HG03060 (cell line): ENCODE measurements around the gene MRRF.
A peak's percentile ranks its signal among the peaks of the same experiment; 100 is the strongest.

Experiments
- ATAC-seq: cut with Tn5 transposase; IDR thresholded peaks from one replicate; pipeline ENCODE4 v1.9.1; 2021; ENCODE audit warnings: low read depth, moderate number of reproducible peaks; ENCODE audit not compliant: unreplicated experiment

MRRF gene, protein sequence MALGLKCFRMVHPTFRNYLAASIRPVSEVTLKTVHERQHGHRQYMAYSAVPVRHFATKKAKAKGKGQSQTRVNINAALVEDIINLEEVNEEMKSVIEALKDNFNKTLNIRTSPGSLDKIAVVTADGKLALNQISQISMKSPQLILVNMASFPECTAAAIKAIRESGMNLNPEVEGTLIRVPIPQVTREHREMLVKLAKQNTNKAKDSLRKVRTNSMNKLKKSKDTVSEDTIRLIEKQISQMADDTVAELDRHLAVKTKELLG

GRCh38 chr9:122264360-122265148 is at the start of gene MRRF, which contains the start of gene RBM18:
TSS of gene MRRF (plus strand) at chr9:122264882. CDS start at chr9:122270892, 6,010 bp downstream.
TSS of gene RBM18 (minus strand) at chr9:122264840. CDS start at chr9:122261492, 3,348 bp downstream.
- ATAC-seq = peak; percentile 52

GRCh38 chr9:122215663-122216062 is 49.0 kb upstream of the MRRF start:
- ATAC-seq = no peak

DNA sequence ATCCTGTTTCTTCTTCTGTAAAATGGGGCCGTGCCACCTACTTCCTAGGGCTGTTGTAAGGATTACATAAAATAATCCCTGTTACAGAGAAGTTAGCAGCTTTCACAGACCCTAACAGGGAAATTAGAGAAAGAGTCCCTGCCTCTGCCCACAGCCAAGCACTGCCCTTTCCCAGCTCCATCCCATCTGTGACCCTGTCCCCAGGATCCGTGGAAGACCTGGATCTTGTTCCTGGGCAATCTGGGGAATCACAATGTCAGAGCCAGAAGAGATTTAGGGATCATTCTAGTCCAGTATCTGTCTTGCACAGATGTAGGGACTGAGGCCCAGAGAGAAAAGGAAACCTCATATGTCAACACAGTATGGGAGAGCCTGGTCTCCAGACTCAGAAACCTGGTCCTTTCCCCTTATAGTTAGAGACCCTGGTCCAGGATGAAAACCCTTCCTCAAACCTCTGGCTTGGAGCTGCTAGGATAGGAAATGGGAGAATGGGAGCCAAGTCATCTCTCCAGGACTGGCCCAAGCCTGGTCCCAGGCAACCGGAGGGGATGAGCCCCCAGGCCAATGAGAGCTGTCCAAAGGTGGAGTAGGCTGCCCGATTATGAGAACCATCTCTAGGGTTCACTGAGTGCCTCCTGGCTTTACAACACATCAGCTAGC is 48.4 kb upstream of the MRRF start:
- no peak for ATAC-seq

GRCh38 chr9:122216798-122217418 is 47.8 kb upstream of the MRRF start:
- no peak for ATAC-seq

- no peak for ATAC-seq
These were observed 47.0 kb upstream of the MRRF start for GRCh38 chr9:122217640-122218039.

DNA sequence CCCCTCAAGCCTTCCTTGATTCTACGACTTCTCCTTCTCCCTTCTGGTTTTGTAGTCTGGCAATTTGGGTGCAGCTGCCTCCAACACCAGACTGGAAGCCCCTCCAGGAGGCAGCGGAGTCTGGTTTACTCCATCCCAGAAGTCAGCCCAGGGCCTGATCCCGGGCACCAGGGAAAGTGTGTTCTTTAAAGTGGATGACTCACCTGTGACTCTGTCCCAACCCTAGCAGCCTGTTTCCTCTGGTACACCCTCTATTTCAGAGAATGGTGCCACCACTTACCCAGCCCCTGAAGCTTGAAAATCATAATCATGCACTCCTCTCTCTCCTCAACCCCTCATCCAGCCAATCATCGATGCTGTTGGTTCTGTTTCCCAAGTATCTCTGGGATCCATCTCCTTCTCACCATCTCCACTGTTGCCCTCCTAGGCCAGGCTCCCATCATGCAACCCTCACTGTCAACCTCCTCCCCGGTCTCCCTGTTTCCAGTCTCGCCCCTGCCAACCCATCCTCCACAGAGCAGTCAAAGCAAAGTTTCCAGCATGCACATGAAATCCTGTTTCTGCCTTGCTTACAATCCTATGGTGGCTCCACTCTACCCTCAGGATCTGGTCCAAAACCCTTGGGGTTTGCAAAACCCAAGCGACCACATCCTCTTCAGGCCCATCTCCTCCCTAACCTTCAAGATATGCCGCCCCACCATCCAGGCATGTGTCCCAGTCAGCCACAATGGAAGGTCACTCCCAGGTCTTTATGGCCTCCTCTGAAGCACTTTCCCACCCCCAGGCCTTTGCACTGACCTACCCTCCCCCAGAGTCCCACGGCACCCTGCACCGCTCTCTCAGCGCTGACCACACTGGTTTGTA is 46.4 kb upstream of the MRRF start:
- no peak for ATAC-seq

- no peak for ATAC-seq
These were observed 45.5 kb upstream of the MRRF start for GRCh38 chr9:122218935-122219855.

DNA sequence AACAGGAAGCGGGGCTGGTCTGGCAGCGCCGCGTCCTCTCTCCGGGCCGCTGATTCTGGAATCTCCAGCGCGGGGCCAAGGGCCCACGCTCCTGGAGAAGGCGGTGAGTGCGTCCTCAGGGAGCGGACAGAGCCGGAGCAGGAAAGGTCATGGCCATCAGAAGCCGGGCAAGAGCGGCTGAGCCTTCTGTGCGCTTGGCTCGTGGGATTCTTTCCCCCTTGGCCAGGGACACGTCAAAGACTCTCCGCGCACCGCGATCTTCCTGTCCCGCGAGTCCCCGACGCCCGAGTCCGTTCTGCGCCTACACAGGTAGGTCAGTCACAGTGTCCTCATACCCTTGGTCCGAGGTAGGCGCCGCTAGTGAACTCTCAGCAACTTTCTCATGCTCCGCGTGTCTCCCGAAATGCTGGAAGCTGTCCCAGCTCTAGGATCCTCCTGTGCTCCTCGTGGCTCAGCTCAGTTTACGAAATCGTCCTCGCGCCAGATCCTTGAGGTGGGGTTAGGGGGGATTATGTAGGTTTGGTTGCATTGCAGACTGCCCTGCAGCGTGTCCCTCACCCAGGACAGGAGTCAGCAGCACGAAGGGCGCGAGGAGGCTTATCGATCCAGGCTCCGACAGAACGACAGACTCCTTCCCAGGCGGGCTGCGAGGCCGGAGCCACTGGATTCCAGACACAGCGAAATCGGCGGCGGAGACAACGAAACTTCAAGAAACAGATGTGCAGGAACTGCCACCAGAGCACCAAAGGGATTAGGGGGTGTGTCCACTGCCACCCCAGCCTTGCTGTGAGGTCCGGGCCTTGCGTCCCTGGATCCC is 44.6 kb upstream of the MRRF start:
- no peak for ATAC-seq

- no peak for ATAC-seq
These were observed 44.0 kb upstream of the MRRF start for GRCh38 chr9:122220673-122221182.

DNA sequence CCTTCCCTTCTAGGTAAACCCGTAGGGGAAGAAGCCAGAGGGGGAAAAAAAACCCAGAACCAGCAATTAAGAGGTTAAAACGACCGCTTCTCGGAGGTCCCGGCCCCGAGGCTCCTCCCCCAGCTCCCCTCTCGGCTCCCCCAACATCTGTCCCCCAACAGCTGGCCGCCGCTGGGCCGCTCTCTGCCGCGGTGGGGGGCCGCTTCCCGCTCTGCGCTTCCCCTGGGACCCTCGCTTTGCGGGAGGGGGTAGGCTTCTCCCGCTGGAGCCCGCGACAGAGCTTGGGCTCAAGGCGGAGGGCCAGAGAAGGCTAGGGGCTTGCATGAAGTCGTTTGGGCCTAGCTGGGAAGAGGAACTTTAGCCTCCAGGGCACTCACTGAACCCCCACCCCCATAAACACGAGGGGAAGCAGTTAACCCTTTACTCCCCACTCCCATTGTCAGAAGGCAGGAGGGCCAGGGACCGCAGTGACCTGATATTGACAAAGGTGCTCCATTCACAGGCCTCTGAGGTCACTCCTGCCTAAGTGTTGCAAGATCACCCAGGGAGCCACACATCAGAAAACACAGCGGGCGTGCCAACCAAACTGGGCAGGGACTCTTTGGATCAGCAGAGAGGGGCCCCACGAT is 43.4 kb upstream of the MRRF start:
- no peak for ATAC-seq

GRCh38 chr9:122222791-122223190 is 41.9 kb upstream of the MRRF start:
- ATAC-seq = no peak

- ATAC-seq = no peak
These were observed 41.2 kb upstream of the MRRF start for GRCh38 chr9:122223435-122223834.

DNA sequence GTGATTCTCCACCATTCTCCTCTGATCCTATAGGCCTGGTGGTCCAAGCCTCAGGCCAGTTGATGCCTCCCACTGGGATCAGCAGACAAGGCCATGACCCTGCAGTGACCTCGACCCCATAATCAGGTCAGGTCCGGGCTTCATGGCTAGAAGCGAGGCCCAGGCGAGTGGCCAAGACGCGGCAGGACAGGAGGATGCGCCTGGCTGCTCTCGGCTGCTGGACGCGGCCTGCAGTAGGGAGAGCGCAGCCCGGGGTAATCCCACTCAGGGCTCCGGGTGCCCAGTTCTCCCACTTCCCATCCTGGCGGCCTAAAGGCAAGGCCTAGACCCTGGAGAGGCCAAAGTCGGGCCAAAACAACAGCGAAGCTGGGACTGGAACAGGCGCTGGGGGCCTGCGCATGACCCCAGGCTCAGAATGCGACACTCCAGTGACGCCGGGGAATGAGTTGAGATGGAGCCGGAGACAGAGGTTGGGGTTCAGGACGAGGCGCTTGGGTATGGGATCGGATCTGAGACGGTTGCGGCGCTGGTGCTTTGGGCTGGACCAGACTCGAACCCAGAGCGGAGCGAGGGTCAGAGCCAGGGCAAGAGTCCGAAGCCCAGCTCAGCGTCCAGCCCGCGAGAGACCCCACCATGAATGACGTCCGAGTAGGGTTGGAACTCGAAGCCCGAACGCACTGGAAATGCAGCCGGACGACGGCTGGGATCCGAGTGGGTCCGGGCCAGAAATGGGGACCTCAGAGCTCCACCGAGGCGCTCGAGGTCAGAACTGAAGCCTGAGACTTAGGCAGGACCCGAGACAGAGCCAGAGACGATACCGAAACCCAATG is 39.2 kb upstream of the MRRF start:
- no peak for ATAC-seq

DNA sequence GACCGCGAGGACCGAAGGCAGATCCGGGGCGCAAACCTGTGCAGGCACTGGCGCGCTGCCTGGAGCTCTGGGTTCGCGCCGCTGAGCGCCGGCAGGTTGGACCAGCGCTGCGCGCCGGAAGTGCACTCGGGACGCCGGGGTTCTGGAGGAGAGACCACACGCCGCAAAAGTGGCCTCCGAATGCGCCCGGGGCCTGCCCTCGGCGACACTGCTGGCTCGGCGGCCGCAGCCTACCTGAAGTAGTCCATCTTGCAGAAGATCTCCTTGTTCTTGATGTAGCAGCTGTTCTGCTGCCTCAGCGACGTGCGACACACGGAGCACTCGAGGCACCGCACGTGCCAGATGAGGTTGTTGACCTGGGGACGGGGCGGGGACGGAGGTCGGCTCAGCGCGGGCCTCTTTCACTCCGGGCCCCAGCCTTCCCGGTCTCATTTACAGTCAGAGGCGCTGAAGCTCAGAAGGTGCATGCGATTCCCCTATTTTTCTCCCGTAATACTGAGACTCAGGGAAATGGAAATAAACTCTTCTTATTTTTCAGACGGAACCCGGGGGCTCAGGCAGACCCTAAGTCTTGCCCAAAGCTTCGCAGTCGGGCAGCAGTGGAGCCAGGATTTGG is 38.4 kb upstream of the MRRF start:
- no peak for ATAC-seq

DNA sequence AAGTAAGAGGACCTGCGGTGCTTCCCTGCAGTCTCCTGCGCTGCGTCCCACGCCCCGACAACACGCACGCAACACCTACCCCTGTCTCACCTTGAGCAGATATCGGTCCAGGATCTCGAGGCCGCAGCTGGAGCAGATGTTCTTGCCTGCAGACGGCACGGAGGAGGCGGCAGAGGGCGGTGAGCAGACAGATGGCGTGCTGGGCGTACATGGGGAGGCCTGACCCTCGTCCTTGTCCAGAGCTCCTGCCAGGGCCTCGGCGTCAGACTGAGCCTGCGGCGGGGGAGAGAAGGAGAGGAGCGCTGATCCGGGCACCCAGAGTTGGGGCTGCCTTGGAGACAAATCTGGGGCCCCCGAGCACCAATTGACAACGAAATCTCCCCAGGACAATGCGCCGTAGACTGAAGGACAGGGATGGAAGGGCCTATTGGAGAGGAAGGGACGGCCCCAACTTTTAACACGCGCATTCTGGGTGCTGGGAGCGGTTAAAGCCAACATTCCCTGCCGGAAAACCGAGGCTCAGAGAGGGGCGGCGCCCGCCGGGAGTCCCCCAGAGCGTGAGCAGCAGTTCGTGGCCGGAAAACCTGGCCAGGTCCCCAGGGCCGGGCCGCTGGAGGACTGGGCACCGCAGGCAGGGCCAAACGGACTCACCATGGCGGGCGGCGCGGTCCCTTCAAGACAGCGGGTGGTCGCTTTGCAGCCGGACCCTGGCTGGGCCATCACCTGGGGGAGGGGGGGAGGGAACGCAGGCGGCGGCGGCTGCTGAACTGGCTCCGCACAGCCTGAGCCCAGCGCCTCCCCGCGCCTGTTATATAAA is 37.7 kb upstream of the MRRF start:
- no peak for ATAC-seq

GRCh38 chr9:122227575-122227900 is 37.1 kb upstream of the MRRF start:
- ATAC-seq = no peak
